ENCODE results near the gene PIBF1.

GRCh38 chr13:72850959-72851677, 69.2 kb downstream of the PIBF1 start:
- no peak for TF ChIP-seq RAD21 (IDR thresholded peaks at IDR 0.05; ENCODE audit: low read length)
- no peak for TF ChIP-seq CTCF (conservative IDR thresholded peaks at IDR 0.05; ENCODE audit: low read depth, low read length)
- TF ChIP-seq POLR2A (IDR thresholded peaks at IDR 0.05; ENCODE audit: low read depth, low read length): no peak
- TF ChIP-seq RCOR1 (IDR thresholded peaks at IDR 0.05; ENCODE audit: insufficient replicate concordance, low read length): no peak
- no peak for TF ChIP-seq MXI1 (IDR thresholded peaks at IDR 0.05; ENCODE audit: borderline replicate concordance, low read depth, low read length)

All from IMR-90 (cell line).